GM12878 (cell line): ENCODE data around the gene APOA5. TPM values are rescaled to one million over a fixed set of nuclear protein-coding genes. Genes with fewer than 3 reads are reported as not detected.

Source experiments
- ATF7 ChIP-seq: fragments of 450-650 bp; IDR thresholded peaks from 2 replicates; pipeline ENCODE4 v1.6.1; 2016; ENCODE audit warnings: low read depth, mild to moderate bottlenecking
- BCL11A ChIP-seq: IDR thresholded peaks from 2 replicates; pipeline ENCODE4 v1.6.1; 2011; ENCODE audit warnings: low read depth, low read length
- BMI1 ChIP-seq: fragments of 450-650 bp; IDR thresholded peaks from 2 replicates; pipeline ENCODE4 v1.6.1; 2016; ENCODE audit warnings: mild to moderate bottlenecking, moderate library complexity, borderline replicate concordance
- CTCF ChIP-seq, 3 experiments: IDR thresholded peaks in 2 of 3; conservative IDR thresholded peaks in 1 of 3; 2 replicates each; pipeline ENCODE4 v1.5.1; 2011; ENCODE audit warnings: low read depth in 3 of 3, low read length in 3 of 3, mild to moderate bottlenecking in 3 of 3, control low read depth in 2 of 3, moderate library complexity in 2 of 3, inconsistent platforms in 1 of 3, mixed read lengths in 1 of 3; ENCODE audit not compliant: control insufficient read depth in 2 of 3, insufficient read depth in 1 of 3; ENCODE audit errors: extremely low read depth in 1 of 3
- EZH2 ChIP-seq: IDR thresholded peaks from 2 replicates; pipeline ENCODE4 v1.6.1; 2012; ENCODE audit warnings: low read depth, mild to moderate bottlenecking, control low read depth, inconsistent platforms, low read length, borderline replicate concordance; ENCODE audit not compliant: control insufficient read depth
- FOXK2 ChIP-seq: fragments of 450-650 bp; IDR thresholded peaks from 2 replicates; pipeline ENCODE4 v1.6.1; 2017; ENCODE audit warnings: mild to moderate bottlenecking, moderate library complexity
- JUND ChIP-seq: IDR thresholded peaks from 2 replicates; pipeline ENCODE4 v1.6.1; 2012; ENCODE audit warnings: low read depth, mild to moderate bottlenecking, low read length, improper control_type of control experiment, moderate library complexity
- MAX ChIP-seq: IDR thresholded peaks from 2 replicates; pipeline ENCODE4 v1.6.1; 2012; ENCODE audit warnings: low read depth, low read length, improper control_type of control experiment
- MXI1 ChIP-seq: fragments of 150-350 bp; IDR thresholded peaks from 2 replicates; pipeline ENCODE4 v1.6.1; 2011; ENCODE audit warnings: low read depth, mild to moderate bottlenecking, inconsistent platforms, low read length, improper control_type of control experiment
- PAX8 ChIP-seq: fragments of 450-650 bp; IDR thresholded peaks from 2 replicates; pipeline ENCODE4 v1.6.1; 2017; ENCODE audit warnings: mild to moderate bottlenecking, moderate library complexity
- PML ChIP-seq: IDR thresholded peaks from 2 replicates; pipeline ENCODE4 v1.6.1; 2012; ENCODE audit warnings: low read length, inconsistent platforms
- POLR2AphosphoS5 ChIP-seq: IDR thresholded peaks from 2 replicates; pipeline ENCODE4 v1.6.1; 2011; ENCODE audit warnings: mild to moderate bottlenecking, low read length, inconsistent platforms
- RB1 ChIP-seq: fragments of 450-650 bp; formaldehyde crosslinking; IDR thresholded peaks from 2 replicates; pipeline ENCODE4 v1.6.1; 2017; ENCODE audit warnings: mild to moderate bottlenecking, borderline replicate concordance
- REST ChIP-seq: IDR thresholded peaks from 2 replicates; pipeline ENCODE4 v1.6.1; 2012; ENCODE audit warnings: mild to moderate bottlenecking, low read depth, low read length
- ZBTB11 ChIP-seq: fragments of 450-650 bp; formaldehyde crosslinking; IDR thresholded peaks from 2 replicates; pipeline ENCODE4 v1.5.0; 2022; ENCODE audit warnings: mild to moderate bottlenecking, missing genetic modification characterization
- ZNF217 ChIP-seq: fragments of 450-650 bp; IDR thresholded peaks from 2 replicates; pipeline ENCODE4 v1.6.1; 2017; ENCODE audit warnings: antibody characterized with exemption, mild to moderate bottlenecking
- ZZZ3 ChIP-seq: IDR thresholded peaks from 2 replicates; pipeline ENCODE4 v1.6.1; 2011; ENCODE audit warnings: low read depth; ENCODE audit not compliant: control insufficient read depth, insufficient read length
- polyA plus RNA-seq, 11 experiments: library from polyadenylated mRNA; depleted of rRNA in 4 of 11; unstranded in 6 of 11; stranded (reverse) in 5 of 11; fragments of >200 nt; fragmentation: Nextera tagmentation in 4 of 11; fragmentation: Illumina TruSeq in 1 of 11; extraction: Ambion mirVana in 4 of 11; extraction: Trizol in 1 of 11; gene quantifications; 1 replicate in 1 of 11; 2 replicates in 10 of 11; pipeline versions ENCODE4 v1.2.1 to v1.2.3, GENCODE V29; 2011 to 2016; ENCODE audit warnings: inconsistent platforms in 2 of 11, missing spikeins in 2 of 11, low read depth in 1 of 11
- total RNA-seq, 4 experiments: library from RNA; depleted of rRNA in 3 of 4; stranded (reverse); fragments of >200 nt in 3 of 4; fragmentation: Illumina TruSeq in 1 of 4; extraction: Trizol in 1 of 4; gene quantifications; 2 replicates each; pipeline versions ENCODE4 v1.2.1 to v1.2.3, GENCODE V29; 2013 to 2021

APOA5 gene
- total and polyA plus RNA-seq, 10 of the 15 experiments (the other 5 are each of a cell fraction or from before 2014, with no cell fraction given), result 0.15 TPM; not detected in 9

- TF ChIP-seq ZBTB11 (CRISPR knock-in tag) (no peak), CTCF (IDR thresholded peaks at IDR 0.05 in 2 of 3, conservative IDR thresholded peaks at IDR 0.05 in 1 of 3; ENCODE audit: control insufficient read depth in 2 of 3, extremely low read depth in 1 of 3, insufficient read depth in 1 of 3, low read depth in 3 of 3, low read length in 3 of 3) (no peak), ZNF217 (no peak), BMI1 (no peak), BCL11A (no peak), ATF7 (peak; percentile 61), PML (peak; percentile 64; the same call in 1 of the 2 replicates), REST (no peak), POLR2AphosphoS5 (peak; percentile 83), JUND (no peak), PAX8 (no peak), RB1 (no peak), EZH2 (no peak), MXI1 (peak; percentile 96), MAX (peak; percentile 91), ZZZ3 (no peak), FOXK2 (no peak)
Observed at GRCh38 chr11:116787786-116788486, 3.7 kb downstream of the APOA5 start, which contains the start of gene ZPR1 (continued).
